NCI-H2029 treated with DMSO at 0.1 percent for 48 hours (cell line): Measurements from ENCODE around the gene TGFB1I1.
"Not testable (repeated sequence)": the region's sequence is repeated elsewhere in the genome, so short reads cannot be mapped to it uniquely, and the experiment has no call there.

Experiments used
- DNase-seq: peaks from one replicate; lab custom pipeline; 2025; lab: John Stamatoyannopoulos, UW

TGFB1I1 gene

DNA sequence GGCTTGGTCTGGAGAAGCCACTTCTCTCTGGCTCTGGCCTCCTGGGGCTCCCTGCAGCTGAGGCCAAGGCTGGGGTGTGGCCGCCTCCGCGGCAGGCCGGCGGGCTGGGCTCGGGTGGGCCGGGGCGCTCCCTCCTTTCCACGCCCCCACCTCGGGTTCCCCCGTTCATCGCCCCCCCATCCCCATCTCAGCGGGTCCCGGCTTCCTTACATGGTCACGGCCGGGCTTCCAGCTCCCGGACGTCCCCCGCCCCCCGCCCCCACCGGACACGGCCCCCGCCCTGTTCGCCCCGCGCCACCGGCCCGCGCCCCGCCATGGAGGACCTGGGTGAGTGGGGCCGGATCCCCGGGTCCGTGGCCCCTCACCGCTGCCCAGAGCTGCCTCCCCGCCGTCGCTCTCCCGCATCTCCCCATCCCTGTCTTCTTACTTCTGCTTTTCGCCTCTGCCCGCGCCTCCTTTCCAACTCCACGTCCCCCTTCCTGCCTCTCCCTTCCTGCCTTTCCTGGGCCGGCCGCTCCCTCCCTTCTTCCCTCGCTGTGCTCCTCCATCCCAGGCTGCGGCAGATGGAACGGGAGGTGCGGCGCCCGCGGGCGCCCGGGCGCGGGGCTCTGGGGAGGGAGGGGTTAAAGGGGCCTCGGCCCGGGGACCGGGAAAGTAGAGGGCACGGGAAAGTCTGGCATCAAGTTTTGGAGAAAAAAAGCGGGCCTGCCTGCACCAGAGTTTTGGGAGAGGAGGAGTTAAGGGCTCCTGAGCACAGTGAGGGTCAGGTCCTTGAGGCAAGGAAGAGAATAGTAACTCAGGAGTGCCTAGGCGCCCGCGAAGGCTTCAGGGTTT, at the start of gene TGFB1I1:
Gene TGFB1I1 (plus strand): TSS at position 278 of the 834 bp plus-strand sequence. CDS start 37 bp downstream, at position 315.
- DNase-seq = no peak

DNA sequence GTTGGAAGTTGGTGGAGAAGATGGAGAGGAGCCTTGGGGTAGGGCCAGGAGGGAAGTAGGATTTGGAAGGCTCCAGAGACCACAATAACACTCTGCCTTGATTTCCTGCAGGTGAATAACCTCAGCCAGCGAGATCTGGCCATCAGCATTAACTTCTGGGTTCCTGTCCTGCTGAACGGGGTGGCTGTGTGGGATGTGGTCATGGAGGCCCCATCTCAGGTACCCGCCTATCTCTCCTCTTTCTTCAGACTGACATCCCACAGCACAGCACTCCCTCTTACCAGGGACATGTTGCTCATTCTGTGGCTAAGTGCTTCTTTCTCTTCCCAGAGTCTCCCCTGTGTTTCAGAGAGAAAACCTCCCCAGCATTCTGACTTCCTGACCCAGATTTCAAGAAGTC, 48.7 kb upstream of the TGFB1I1 start:
- no peak for DNase-seq

DNA sequence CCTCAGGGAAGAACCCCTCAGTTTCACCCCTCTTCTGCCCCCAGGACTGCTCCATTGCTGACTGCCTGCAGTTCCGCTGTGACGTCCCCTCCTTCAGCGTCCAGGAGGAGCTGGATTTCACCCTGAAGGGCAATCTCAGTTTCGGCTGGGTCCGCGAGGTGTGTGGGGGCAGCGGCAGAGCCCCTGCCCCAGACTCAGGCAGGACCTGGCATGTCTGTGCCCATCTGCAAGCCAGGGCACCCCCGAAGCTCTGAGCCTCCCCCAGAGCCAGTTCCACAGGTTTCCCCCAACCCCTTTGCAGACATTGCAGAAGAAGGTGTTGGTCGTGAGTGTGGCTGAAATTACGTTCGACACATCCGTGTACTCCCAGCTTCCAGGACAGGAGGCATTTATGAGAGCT, 48.2 kb upstream of the TGFB1I1 start:
- DNase-seq = no peak

DNA sequence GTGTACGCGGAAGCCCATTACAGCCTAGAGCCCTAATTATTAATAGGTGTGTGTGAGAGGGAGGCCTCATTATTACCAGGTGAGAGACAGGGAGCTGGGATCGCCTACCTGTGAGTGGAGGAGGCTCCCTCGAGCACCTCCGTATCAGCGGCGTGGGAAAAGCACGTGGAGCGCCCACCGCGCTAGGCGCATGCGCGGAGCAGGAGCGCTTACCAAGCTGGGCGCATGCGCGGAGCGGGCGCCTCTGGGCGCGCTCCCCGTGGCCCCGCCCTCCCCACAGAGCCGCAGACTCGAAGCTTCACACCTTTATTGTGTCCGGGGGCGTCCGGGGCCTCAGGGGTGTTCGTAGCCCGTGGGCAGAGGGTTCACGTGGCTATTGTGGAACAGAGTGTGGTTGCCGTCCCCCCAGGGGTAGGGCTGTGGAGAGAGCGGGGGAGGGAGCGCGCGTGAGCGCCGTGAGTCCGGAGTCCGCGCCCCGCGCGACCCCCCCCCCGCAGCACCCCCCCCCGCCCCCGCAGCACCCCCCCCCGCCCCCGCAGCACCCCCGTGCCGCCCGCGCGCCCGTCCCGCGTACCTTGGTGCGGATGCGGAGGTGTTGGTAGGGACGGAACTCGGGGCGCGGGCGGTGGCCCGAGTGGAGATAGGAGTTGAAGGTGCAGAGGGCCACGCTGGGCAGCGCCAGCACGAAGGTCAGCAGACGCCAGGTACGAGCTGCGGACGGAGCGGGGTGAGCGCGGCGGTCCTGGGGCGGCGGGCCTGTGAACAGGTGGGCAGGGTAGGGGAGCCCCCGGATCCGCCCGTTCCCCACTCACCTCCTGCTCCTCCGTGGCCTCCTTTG, 44.3 kb upstream of the TGFB1I1 start:
- no peak for DNase-seq

DNA sequence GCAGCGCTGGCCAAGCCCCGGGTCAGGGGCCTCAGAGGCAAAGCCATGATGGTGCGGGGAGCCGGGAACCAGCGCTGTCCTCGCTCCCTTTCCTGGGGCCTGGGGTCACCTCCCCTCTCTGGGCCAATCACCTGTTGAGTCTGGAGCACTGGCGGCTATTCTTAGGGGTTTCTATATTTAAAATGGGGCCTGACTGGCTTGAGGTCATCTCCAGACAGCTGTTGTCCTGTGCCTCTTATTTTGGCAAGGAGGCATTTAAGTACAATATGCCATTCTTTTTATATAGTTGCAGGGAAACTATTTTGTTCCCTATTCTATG, 43.7 kb upstream of the TGFB1I1 start, which contains the start of gene COX6A2:
Gene COX6A2 (minus strand): TSS at position 82 of the 319 bp plus-strand sequence. CDS start 35 bp downstream, at position 47.
- no peak for DNase-seq

DNA sequence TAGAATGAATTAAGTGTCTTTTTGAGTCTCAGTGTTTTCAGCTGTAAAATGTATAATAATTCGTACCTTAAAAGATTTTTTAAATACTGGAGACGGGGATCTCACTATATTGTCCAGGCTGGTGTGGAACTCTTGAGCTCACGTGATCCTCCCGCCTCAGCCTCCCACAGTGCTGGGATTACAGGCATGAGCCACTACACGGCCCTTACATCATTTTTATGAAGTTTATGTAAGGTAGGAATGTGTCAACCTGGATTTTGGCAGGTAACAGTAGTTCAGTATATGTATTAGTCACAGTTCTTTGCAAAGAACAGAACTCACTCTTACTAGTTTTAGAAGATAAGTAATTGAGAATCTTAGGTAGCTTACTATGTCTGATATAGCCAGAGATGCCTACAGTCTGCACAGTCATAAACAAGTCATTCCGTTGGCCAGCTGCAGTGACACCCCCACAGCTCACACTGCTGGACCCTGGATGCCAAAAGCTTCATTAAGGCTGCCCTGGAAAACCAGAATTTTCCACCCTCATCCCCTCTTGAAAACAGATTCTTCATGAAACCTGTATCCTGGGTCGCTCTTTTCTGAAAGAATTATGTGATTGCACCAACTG, 43.2 kb upstream of the TGFB1I1 start:
- DNase-seq = no peak

DNA sequence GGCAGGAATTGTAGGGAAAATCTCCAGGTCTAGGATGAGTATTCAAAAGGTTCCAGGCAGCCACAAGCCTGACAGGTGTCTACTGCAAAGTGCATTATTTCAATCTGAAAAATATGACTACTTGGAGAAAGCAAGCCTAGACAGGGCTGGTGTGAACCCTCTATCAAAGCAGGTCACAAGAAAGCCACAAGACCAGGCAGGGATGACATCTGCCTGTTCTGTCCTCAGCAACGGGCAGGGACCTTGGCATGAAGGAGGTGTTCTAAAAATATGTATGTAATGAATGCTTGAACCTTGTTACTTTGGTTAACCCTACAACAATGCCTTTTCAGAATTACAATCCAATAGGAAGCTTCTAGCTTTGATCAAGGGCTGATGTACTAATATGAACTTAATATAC, 42.6 kb upstream of the TGFB1I1 start:
- DNase-seq = no peak

DNA sequence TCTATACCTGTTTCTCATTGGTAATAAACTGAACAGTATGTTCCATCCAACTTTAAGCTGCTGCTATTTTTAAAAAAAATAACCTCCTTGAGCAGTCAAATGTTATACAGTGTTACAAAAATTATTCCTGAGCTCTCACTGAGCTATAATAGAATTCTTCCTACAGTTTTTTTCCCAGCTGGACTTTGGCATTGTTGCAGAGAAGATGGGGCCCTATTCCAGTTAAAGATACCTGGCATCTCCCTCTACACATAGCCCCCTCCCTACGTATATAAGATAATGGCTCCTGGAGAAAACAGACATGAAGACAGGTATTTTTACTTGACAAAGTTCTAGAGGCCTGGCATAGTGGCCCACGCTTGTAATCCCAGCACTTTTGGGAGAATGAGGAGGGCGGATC, 42.2 kb upstream of the TGFB1I1 start:
- DNase-seq = no peak

DNA sequence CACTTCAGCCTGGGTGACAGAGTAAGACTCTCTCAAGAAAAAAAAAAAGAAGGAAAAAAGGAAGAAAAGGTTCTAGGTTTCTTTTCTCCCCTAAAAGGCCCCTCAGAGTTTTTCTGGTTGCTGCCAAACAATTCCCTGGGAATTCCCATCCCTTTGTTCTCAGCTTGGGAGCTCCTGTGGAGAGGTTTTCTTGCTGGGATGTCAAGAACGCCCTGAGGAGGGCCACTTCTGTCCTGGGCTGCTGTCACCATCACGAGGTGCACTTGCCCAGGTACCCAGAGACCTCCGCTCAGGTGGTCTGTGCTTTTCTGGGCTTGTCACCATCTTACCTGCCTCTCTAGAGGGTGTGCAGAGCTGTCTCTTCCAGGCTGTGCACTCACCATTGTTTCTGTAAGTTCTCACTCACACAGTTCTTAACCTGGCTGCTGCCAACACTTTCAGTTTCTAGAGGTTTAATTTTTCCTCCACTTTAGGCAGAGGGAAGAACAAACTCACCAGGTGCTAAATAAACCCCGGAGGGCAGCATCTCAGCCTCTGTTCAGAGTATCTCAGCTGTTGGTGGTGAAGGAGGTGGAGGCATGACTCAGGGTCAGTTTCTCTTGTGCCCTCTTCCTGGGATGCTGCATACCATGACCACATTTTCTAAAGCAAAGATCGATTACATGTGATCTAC, 41.4 kb upstream of the TGFB1I1 start:
- DNase-seq = no peak

DNA sequence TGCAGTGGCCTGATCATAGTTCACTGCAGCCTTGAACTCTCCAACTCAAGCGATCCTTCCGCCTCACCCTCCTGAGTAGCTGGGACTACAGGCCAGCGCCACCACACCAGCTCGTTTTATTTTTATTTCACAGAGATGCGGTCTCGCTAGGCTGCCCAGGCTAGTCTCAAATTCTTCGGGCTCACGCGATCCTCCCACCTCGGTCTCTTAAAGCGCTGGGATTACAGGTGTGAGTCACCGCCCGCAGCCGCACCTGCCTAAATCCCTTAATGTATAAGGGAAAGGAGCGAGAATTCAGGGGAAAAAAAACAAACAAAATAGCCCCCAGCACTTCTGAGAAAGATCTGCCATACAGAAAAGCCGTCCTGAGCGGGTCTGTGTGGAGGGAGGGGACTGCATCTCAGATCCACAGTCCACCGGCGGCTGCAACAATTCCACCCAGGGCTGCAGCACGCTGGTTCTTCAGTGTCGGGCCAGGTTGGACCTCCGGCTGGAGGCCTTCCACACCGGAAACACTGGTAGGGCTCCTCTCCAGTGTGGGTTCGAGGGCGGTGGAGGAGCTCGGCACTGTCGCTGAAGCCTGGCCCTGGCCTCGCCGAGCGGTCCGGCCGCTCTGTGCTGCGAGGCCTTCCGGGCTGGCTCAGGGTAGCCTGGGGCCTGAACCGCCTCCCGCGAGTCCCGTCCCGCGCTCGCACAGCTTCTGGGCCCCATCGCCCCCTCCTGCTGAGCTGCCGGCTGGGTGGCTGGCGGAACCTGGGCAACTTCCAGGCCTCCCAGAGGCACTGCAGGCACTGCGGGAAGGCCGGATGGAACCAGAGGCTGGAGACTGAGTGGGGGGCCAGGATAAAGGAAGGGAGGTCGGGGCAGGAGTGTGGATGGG, 36.4 kb upstream of the TGFB1I1 start:
- no peak for DNase-seq

DNA sequence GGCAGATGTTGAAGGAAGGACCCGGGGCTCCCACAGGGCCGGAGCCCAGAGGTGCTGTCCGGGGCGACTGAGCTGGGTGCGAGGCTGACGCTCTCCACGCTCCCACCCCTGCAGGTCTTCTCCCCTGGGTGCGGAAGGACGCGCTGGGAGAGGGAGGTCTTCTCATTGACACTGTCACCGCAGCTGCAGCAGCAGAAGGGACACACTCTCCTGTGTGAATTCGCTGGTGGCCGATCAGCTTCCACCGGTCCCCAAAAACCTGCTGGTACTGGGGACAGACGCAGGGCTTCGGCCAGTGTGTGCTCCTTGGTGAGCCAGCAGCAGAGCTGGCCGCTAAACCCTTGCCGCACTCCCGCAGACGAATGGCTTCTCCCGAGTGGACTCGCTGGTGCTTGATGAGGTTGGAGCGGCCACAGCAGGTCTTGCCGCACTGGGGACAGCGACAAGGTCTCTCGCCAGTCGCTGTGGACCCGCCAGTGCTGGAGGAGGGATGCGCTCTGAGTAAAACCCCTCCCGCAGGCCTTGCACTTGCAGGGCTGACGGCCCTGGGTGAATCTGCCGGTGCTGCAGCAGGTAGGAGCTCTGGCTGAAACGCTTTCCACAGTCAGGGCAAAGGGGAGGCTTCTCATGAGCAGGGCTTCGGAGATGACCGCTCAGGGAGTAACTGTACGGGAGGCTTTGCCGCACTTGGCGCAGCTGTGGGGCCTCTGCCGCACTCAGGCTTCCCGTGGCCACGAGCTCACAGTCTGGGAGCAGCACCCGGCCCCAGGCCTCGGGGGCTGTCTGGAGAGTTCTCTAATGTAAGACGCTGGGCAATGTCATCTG, 35.5 kb upstream of the TGFB1I1 start:
- no peak for DNase-seq

DNA sequence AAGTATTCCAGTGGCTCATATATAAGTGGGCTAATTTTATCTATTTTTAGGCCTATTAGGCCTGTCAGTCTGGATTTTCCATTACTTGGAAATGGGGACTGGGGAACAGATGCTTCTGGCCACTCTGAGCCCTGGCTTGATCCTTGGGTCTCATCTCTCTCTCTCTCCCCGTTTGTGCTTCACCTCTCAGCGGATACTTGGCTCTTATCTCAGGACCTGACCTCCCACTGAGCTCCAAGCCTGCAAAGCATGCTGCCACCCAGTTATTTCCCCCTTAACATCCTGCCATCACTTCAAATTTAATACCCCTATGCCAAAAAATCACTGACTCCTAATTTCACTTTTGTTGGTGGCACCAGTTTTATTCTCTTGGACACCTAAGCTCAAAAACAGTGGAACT, 33.5 kb upstream of the TGFB1I1 start:
- DNase-seq = no peak

DNA sequence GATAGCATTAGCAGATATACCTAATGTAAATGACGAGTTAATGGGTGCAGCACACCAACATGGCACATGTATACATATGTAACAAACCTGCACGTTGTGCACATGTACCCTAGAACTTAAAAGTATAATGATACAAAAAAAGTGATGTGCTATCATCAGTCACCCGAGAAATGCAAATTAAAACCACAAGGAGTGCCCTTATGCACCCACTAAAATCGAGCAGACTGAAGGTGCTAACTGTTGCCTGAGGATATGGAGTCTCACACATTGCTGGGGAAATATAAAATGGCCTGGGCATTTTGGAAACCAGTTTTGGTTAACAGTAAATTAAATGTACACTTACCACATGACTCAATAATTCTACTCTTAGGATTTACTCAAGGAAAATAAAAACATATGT, 32.9 kb upstream of the TGFB1I1 start:
- DNase-seq = not testable (repeated sequence)

DNA sequence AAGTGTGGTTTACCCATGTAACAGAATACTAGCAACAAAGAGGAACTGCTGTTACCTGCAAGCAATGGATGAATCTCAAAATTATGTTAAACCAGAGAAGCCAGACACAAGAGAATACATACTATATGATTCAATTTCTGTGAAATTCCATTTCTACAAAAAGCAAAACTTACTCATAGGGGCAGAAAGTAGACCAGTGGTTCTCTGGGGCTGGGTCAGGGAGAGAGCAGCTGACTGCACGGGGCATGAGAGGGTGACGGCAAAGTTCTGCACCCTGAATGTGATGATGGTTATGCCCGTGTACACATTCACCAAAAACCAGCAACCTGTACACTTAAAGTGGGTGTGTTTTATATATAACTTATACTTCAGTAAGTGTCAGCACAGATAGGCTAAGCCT, 32.4 kb upstream of the TGFB1I1 start:
- no peak for DNase-seq

DNA sequence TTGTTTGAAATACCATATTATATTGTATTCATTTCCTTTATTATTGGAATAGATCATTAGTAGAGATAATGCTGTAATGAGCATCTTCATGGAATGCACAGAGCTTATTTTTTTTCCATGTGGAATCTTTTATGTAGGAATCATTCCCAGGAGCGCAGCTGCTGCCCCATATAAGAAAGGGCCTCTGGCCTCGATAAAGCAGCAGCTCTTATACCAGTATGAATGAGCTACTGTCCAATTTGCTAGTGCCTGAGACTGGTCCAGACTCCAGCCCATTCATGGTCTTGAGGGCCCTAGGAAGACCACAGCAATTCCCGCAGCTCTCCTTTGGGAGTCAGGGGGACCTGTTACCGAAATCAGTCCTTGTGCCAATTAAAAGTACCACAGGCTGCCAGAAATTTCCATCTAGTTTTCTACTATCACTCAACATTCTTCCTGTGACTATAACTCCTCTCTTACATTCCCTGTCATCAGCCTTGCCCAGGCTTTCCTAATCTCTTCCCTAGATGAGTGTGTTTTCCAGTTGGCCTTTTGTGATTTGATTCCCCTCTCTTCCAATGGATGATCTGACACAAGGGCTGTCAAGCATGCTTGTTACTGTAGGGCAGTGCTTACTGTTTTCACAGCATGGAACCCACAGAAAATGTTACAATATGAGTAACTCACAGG, 31.3 kb upstream of the TGFB1I1 start:
- no peak for DNase-seq

DNA sequence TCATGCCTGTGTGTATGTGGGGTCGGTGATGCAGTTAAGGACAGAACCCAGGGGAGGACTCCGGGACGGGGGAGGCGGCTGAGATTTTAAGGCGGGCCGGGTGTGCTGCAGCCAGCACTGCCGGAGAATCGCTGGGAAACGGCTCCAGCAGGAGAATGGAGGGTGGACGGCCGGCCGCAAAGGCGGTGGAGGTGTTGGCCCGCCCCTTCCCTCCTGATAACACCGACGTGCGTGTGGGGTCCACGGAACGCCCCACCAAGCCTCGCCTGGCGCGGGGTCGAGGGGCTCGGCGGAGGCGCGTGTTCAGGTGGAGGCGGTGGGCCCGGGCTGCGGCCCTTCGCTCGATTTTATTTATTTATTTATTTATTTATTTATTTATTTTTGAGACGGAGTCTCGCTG, 30.0 kb upstream of the TGFB1I1 start:
- no peak for DNase-seq

DNA sequence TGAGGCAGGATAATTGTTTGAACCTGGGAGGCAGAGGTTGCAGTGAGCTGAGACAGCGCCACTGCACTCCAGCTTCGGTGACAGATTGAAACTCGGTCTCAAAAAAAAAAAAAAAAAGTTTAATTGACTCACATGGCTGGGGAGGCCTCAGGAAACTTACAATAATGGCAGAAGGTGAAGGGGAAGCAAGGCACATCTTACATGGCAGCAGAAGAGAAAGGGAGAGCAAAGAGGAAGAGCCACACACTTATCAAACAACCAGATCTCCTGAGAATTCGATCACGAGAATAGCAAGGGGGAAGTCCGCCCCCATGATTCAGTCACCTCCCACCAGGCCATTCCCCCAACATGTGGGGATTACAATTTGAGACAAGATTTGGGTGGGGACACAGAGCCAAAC, 26.0 kb upstream of the TGFB1I1 start:
- DNase-seq = not testable (repeated sequence)

DNA sequence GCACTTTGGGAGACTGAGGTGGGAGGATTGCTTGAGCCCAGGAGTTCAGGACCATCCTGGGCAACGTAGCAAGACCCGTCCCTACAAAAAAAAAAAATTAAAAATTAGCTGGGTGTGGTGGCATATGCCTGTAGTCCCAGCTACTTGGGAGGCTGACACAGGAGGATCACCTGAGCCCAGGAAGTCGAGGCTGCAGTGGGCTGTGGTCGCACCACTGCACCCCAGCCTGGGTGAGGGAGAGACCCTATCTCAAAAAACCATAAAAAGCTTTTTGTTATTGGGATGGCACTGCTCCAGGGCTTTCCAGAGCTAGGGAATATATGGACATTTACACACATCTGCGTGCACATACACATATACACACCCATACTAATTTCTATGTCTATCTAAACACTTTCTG, 20.8 kb upstream of the TGFB1I1 start:
- DNase-seq = no peak

DNA sequence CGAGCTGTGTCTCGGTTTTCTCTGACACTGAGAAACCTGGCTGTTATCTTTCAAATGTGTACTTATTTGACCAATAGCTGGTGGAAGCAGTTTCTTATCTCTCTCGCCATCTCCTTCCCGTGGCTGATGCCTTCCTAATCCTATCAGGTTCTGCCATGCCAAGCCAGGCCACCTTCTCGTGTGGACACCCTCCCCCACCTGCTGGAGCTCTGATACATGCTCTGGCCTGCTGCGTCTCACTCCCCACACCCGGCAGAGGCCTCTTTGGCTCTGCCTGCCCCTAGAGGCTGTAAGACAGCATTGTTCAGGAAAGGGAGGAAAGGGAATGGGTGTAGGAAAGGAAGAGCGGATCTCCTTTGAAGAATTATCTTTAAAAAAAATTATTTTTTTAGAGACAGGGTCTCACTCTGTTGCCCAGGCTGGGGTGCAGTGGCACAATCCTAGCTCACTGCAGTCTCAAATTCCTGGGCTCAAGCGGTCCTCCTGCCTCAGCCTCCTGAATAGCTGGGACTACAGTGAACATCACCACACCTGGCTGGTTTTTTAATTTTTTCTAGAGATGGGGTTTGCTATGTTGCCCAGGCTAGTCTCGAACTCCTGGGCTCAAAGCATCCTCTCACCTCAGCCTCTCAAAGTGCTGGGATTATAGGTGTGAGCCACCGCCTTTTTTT, 20.1 kb upstream of the TGFB1I1 start:
- no peak for DNase-seq
